HG02763 (cell line): ENCODE measurements around the gene RBFOX2.
"Not testable (repeated sequence)": the region's sequence is repeated elsewhere in the genome, so short reads cannot be mapped to it uniquely, and the experiment has no call there.

Experiments
- ATAC-seq: cut with Tn5 transposase; IDR thresholded peaks from one replicate; pipeline ENCODE4 v1.9.1; 2021; ENCODE audit warnings: mild to moderate bottlenecking, moderate library complexity; ENCODE audit not compliant: unreplicated experiment

RBFOX2 gene

DNA sequence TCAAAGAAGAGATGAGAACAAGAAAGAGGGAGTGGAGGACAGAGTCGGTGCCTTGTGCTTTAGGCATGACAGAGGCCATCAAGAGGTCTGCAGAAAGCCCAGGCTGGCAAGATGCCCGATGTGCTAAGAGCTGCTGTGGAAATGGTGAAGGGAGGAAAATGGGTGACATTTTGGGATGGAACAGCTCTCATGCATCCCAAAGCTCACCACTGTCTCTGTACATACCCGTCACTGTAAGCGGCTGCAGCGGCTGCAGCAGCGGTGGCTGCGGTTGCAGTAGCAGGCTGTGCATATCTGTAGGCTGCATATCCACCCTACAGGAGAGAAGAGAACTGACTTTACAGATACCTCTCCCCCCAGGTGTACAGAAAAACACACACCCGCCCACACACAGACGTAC lies 282.4 kb downstream of the RBFOX2 start:
- ATAC-seq = no peak

- no peak for ATAC-seq
These were observed 285.2 kb downstream of the RBFOX2 start for GRCh38 chr22:35743326-35743860.

GRCh38 chr22:35742342-35743100 lies 286.1 kb downstream of the RBFOX2 start:
- no peak for ATAC-seq

GRCh38 chr22:35740616-35741015 lies 288.0 kb downstream of the RBFOX2 start:
- ATAC-seq = no peak

DNA sequence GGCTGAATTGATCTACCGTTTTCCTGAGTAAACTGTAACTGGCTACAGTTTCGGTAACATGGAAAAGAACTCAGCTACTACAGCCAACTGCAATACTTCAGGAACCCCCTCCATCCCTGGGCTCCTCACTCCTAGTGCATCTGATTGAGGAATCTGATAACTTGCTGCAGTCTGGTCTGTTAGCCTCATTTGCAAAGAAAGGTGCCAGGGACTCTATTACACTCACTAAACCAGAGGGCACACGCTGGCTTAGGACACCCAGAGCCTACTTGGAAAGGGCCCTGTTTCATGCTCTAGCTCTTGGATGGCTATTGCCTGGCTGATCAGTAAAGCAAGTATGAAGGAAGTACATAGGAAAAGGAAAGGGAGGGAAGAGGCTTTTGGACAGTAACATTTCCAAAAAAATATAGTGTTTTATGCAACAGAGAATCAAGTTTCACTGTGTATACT lies 288.7 kb downstream of the RBFOX2 start:
- ATAC-seq = no peak

- ATAC-seq = no peak
These were observed 289.3 kb downstream of the RBFOX2 start for GRCh38 chr22:35739076-35739930.

DNA sequence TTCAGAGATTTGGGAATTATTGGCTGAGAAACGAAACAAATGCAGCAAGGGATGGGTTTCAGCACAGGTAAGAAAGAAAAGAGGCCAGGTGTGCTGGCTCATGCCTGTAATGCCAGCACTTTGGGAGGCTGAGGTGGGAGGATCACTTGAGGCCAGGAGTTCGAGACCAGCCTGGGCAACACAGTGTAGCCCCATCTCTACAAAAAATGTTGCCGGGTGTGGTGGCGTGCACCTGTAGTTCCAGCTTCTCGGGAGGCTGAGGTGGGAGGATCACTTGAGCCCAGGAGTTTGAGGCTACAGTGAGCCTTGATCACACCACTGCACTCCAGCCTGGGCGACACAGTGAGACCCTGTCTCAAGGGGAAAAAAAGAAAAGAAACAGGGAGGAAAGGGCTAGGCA lies 290.7 kb downstream of the RBFOX2 start:
- not testable (repeated sequence) for ATAC-seq

DNA sequence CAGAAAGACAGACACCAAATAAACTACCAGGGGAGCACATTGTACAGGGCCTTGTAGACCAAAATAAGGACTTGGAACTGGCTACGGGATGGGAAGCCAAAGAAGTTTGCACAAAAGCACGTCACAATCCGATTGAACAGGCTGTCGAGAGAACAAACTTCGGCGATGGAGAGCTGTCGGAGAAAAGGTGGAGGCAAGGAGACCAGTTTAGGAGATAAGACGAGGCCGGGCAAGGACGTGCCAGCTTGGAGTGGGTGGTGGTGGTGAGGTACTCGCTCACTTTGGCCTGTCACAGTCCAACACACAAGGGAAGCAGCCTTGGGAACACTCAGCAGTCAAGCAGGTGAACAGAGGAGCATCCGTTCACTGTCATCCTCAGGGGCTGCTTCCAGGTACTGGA lies 291.9 kb downstream of the RBFOX2 start:
- no peak for ATAC-seq

GRCh38 chr22:35736166-35736565 lies 292.5 kb downstream of the RBFOX2 start:
- no peak for ATAC-seq

DNA sequence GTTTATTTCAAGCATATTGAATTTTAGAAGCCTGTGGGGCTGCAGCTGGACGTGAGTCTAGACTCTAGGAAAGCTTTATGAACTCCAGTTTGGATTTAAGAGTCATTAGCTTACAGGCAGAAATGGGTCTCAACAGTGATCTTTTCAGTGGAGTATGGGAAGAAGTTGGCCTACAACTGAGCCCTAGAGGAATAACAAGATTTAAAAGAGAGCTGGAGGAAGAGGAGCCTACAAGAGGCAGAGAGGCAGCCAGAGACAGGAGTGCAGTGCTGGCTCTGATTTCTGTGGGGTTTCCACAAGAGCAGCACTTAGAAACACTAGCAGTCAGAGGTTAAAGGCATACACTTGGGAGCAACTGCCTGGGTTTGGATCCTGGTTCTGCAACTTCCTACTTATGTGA lies 293.1 kb downstream of the RBFOX2 start:
- no peak for ATAC-seq

DNA sequence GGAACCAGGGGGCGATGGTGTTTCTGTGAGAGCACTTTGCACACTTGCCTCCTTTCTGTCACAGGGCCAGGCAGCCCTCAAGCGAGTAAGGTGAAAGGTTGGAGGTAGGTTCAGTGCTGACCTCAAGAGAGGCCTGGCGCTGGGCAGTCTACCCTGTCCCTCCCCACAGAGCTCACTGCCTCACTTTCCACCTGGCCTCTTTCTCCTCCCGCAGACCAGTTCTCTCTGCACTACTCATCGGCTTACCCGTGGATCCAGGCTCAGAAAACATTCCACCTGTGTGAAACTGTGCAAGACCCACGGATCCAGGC lies 294.2 kb downstream of the RBFOX2 start:
- no peak for ATAC-seq

DNA sequence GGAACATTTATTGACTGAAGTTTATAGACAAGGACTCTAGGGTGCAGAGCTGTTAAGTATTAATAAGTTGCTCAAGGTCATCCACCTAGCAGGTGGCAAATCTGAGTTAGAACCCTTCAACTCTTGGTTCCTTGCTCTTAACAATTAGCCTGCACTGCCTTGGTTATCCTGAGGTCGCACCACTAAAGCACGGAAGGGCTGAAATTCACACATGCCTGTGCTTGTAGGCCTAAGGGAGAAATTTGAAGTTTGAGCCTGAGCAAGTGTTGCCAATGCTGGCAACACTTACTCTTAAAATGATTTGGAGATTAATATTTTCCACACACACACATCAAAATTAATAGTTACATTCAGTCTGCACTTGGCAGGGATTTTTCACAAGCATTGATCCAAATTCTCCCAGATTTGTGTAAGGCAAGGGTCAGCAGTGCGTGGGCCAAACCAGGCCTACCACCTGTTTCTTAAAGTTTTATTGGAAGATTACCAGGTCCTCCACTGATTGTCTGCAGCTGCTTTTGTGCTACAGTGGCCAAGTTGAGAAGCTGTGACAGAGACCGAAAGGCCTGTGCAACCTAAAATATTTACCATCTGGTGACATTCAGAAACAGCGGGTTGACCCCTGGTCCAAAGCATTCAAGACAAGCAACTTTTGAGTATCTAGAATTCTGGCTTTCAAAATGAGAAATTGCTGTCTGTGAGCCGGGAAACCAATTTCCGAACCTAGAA lies 294.7 kb downstream of the RBFOX2 start:
- no peak for ATAC-seq

GRCh38 chr22:35733036-35733435 lies 295.6 kb downstream of the RBFOX2 start:
- ATAC-seq = no peak

GRCh38 chr22:35732116-35732515 lies 296.5 kb downstream of the RBFOX2 start:
- ATAC-seq = no peak

- no peak for ATAC-seq
These were observed 297.3 kb downstream of the RBFOX2 start for GRCh38 chr22:35731321-35731720.

- no peak for ATAC-seq
These were observed 299.3 kb downstream of the RBFOX2 start for GRCh38 chr22:35729309-35729698.

DNA sequence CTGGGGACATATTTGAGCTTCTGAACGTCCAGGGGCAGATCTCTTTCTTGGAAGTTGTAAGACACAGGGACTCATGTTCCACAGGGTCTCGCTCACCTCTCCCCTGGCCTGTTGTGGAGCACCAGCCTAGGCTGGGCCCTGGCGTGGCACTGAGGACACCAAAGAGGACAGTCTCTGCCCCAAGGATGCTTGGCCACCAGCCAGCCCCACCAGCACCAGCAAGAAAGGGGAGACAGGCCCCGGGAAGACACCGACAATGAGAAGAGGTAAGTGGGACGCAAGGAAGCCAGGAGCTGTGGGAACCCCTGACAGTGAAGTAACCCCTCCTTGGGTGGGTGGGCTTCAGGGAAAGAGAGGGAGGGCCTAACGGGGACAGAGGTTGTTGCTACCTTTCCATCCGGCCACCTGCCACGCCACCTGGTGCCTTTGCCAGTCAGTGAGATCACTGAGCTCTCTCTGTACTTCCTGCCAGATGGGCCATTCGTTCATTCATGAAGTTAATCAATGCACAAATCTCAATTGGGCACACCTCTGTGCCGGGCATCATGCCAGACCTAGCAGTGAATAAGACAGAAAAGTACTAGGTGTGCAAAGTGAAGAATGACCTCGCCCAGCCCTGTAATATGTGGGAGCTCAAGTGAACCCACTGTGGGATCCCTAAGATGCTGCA lies 299.9 kb downstream of the RBFOX2 start:
- no peak for ATAC-seq

- no peak for ATAC-seq
These were observed 301.2 kb downstream of the RBFOX2 start for GRCh38 chr22:35727436-35727835.

DNA sequence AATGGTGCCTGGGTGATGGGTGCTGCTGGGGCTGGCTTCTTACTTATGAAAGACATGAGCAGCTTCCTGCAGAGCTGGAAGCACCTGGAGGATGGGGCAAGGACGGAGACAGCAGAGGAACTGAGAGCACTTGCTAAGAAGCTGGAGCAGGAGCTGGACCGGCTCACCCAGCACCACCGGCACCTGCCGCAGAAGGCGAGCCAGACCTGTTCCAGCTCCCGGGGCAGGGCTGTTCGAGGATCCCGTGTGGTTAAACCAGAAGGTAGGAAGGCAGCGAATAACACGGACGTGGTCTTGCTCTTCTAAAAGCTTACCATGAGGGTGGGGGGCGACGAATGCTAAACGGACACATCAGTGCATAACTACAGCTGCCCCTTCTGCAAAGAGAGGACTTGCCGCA lies 301.7 kb downstream of the RBFOX2 start:
- no peak for ATAC-seq

- no peak for ATAC-seq
These were observed 302.2 kb downstream of the RBFOX2 start for GRCh38 chr22:35726398-35726797.

DNA sequence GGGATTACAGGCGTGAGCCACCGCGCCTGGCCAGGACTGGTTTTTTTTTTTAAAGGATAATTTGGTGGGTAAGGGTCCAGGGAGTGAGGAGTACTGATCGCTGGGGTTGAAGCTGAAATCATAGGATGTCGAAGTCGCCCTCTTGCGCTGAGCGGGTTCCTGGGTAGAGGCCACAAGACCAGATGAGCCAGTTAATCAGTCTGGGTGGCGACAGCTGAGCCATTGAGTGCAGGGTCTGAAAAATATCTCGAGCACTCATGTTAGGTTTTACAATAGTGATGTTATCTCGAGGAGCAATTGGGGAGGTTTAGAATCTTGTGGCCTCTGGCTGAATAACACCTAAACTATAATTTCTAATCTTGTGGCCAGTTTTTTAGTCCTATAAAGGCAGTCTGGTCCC lies 303.1 kb downstream of the RBFOX2 start:
- ATAC-seq = no peak
